Thyroid gland (tissue), 4 donors: ENCODE results near the gene HAAO. TPM values are rescaled to one million over a fixed set of nuclear protein-coding genes. Genes with fewer than 3 reads are reported as not detected.

Source experiments
- DNase-seq, 2 donors: peaks; one replicate each; pipeline ENCODE4 v3.0.0-alpha.2; 2019
- H3K27ac ChIP-seq, 3 donors: fragments of 200-600 bp; sonication (generic); 1 replicate in 2 of 3; 2 replicates in 1 of 3; pipeline ENCODE4 v1.5.1; 2016 to 2019; ENCODE audit warnings: mild to moderate bottlenecking in 1 of 3, moderate library complexity in 1 of 3
- H3K27me3 ChIP-seq: fragments of 200-600 bp; sonication (generic); one replicate; pipeline ENCODE4 v1.5.1; 2019
- H3K36me3 ChIP-seq, 2 donors: fragments of 200-600 bp; sonication (generic); one replicate each; pipeline ENCODE4 v1.5.1; 2016 to 2019
- H3K4me1 ChIP-seq, 2 donors: fragments of 200-600 bp; sonication (generic); one replicate each; pipeline ENCODE4 v1.5.1; 2017 to 2019
- H3K4me3 ChIP-seq, 3 donors: fragments of 200-600 bp; sonication (generic); replicated peaks in 1 of 3; 1 replicate in 2 of 3; 2 replicates in 1 of 3; pipeline ENCODE4 v1.5.1; 2016; ENCODE audit warnings: mild to moderate bottlenecking in 1 of 3
- H3K9me3 ChIP-seq: fragments of 200-600 bp; sonication (generic); one replicate; pipeline ENCODE4 v1.5.1; 2017
- CTCF ChIP-seq, 6 experiments: fragments of 200-600 bp in 3 of 6; fragments of 450-650 bp in 3 of 6; sonication (generic) in 3 of 6; IDR thresholded peaks; one replicate each; pipeline ENCODE4 v1.5.1; 2016 to 2019; ENCODE audit warnings: antibody characterized with exemption in 6 of 6, mild to moderate bottlenecking in 2 of 6, inconsistent platforms in 1 of 6, moderate library complexity in 1 of 6
- POLR2A ChIP-seq, 2 donors: fragments of 450-650 bp; IDR thresholded peaks; one replicate each; pipeline ENCODE4 v1.6.1; 2017; ENCODE audit warnings: antibody characterized with exemption in 2 of 2, mild to moderate bottlenecking in 2 of 2, moderate library complexity in 1 of 2
- WGBS, 2 donors: methylation state at CpG; one replicate each; pipeline ENCODE4 v1.1.5; 2017; 5-methylcytosine and 5-hydroxymethylcytosine counted together
- intact Hi-C: fragments of 100-400 bp; cut with DNase I; formaldehyde crosslinking; loops from one replicate; pipeline ENCODE4 v1.15.1; 2023
- total RNA-seq, 4 donors: library from RNA; depleted of rRNA; stranded (reverse); fragments of >200 nt; gene quantifications; one replicate each; pipeline ENCODE4 v1.2.3, GENCODE V29; 2016

The HAAO gene
- total RNA-seq, 4 donors from 2014 or later: 2.2 to 6.8 (median 3.9) TPM

GRCh38 chr2:42786561-42787345 is 5.6 kb downstream of the HAAO start:
- intact Hi-C loops: no loop called here

GRCh38 chr2:42784204-42784880 is 8.0 kb downstream of the HAAO start:
- intact Hi-C loops: no loop called here
- Histone ChIP-seq H3K36me3 (no peaks in the 10 kb centered on the region), H3K4me1 (no peaks in the 10 kb centered on the region), H3K27ac (no peak overlapping the region), H3K27me3 (no peaks in the 10 kb centered on the region), H3K9me3 (no peaks in the 10 kb centered on the region), H3K4me3 (no peak overlapping the region)
- WGBS, 2 donors: 80 to 86% methylated on average over 6 of the region's 7 CpGs
- TF ChIP-seq CTCF (IDR thresholded peaks at IDR 0.05) (no peak), POLR2A (IDR thresholded peaks at IDR 0.05) (no peak)
- no peak for DNase-seq

More at GRCh38 chr2:42786561-42787345, 5.6 kb downstream of the HAAO start:
- Histone ChIP-seq H3K36me3 (no peaks in the 10 kb centered on the region), H3K4me3 (no peak overlapping the region), H3K9me3 (no peaks in the 10 kb centered on the region), H3K27ac (no peak overlapping the region), H3K4me1 (peaks cover 0 to 1% of the 10 kb centered on the region in 2 donors), H3K27me3 (no peaks in the 10 kb centered on the region)
- WGBS, 2 donors: 88 to 95% methylated on average over 13 to 14 of the region's 15 CpGs
- no peak for TF ChIP-seq CTCF (IDR thresholded peaks at IDR 0.05)
- TF ChIP-seq POLR2A (IDR thresholded peaks at IDR 0.05): no peak
- DNase-seq: no peak

GRCh38 chr2:42783511-42783910 is 8.9 kb downstream of the HAAO start:
- TF ChIP-seq CTCF (IDR thresholded peaks at IDR 0.05): no peak
- TF ChIP-seq POLR2A (IDR thresholded peaks at IDR 0.05): no peak
- intact Hi-C loops: no loop called here
- Histone ChIP-seq H3K4me1 (no peaks in the 10 kb centered on the region), H3K4me3 (no peak overlapping the region), H3K36me3 (no peaks in the 10 kb centered on the region), H3K27ac (no peak overlapping the region), H3K27me3 (no peaks in the 10 kb centered on the region), H3K9me3 (no peaks in the 10 kb centered on the region)
- DNase-seq: no peak
- WGBS, 2 donors: 84 to 90% methylated on average over 9 of the region's 9 CpGs

- WGBS, 2 donors: 88 to 95% methylated on average over 1 of the region's 1 CpG
- no peaks in the 10 kb centered on the region for H3K36me3 ChIP-seq
Observed at GRCh38 chr2:42781181-42781580, 11.2 kb downstream of the HAAO start.

More at GRCh38 chr2:42781181-42781580, 11.2 kb downstream of the HAAO start:
- Histone ChIP-seq H3K4me3 (no peak overlapping the region), H3K27me3 (no peaks in the 10 kb centered on the region), H3K27ac (no peak overlapping the region), H3K9me3 (no peaks in the 10 kb centered on the region), H3K4me1 (no peaks in the 10 kb centered on the region)
- DNase-seq: no peak
- TF ChIP-seq CTCF (IDR thresholded peaks at IDR 0.05): no peak
- no peak for TF ChIP-seq POLR2A (IDR thresholded peaks at IDR 0.05)
- intact Hi-C loops: no loop called here
